ENCODE data around the gene SLC6A15.

SLC6A15 gene

DNA sequence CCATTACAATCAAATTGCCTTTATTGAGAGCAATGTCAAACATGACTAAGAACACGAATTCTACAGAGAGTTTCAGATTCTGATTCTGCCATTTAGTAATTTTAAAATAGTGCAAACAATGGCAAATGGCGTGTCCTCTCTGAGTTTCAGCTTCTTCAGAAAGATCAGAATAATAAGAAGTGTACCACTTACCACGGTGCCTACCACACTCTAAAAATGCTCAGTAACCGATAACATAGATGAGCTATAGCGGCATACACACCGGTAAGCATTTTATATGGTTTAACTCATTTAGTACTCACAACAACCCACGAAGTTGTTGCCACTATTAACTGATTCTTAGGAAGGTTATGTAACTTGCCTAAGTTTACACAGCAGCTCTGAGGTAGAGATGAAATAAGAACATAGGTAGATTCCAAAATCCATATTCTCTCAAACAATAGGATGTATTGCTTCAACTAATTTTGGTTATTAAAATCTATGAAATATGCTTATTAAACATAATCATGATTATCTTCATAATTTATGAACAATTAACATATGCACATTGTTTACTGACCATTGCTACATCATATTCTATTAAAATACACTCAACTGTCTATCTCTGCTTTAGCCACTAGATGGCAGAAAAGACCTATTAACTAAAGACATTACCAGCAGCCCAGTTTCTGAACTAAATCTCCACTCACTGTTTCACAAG, 38.3 kb downstream of the SLC6A15 start:
- DNase-seq: peak; percentile 55

DNA sequence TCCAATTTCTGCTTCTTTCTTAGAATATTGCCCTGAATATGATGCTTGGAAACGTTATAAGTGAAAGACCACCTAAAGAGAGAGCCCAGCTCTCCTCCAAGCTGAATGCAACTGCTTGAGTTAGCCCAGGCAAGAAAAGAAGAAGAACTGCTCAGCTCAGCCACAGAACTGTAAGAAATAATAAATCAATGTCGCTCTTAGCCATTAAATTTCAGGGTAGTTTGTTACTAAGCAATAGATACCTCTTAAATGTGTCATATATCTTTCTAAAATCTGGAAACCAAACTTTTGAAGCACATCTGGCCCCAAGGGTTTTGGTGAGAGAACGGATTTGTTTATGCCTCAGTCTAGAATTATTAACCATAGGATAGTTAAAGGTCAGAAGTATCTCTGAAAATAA, 50.4 kb downstream of the SLC6A15 start:
- DNase-seq: no peak

DNA sequence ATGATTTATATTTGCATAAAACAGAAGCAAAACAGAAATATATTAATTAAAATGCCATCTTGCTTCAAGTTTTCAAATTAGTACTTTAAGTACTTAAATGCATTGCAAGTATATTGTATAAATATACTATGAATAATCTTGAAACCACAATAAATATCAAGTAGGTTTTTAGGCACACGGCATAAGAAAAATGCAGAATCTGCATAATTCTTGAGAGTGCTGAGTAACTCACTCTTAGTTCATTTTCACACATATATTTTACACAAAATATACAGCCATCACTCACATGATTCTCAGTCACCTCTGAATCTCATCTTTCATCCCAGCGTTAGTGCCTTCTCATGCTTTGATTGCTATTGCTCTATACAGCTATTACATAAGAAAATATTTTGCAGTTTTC, 51.9 kb downstream of the SLC6A15 start:
- no peak for DNase-seq

DNA sequence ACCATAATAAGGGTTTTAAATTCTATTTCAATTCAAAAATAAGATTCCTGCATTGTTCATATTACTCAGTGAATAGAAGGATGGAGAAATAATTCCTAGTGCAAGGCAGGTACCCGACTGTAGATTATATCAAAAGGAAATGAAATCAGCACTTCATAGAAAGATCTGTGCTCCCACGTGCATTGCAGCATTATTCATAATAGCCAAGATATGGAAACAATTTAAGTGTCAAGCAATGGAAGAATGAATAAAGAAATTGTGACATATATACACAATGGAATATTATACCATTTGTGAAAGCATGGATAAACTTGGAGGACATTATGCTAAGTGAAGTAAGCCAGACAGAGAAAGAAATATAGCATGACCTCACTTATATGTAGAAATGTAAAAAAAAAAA, 53.8 kb downstream of the SLC6A15 start:
- no peak for DNase-seq

GRCh38 chr12:84857525-84858208, 54.9 kb downstream of the SLC6A15 start:
- DNase-seq: no peak

GRCh38 chr12:84856156-84856900, 56.3 kb downstream of the SLC6A15 start:
- DNase-seq: no peak

DNA sequence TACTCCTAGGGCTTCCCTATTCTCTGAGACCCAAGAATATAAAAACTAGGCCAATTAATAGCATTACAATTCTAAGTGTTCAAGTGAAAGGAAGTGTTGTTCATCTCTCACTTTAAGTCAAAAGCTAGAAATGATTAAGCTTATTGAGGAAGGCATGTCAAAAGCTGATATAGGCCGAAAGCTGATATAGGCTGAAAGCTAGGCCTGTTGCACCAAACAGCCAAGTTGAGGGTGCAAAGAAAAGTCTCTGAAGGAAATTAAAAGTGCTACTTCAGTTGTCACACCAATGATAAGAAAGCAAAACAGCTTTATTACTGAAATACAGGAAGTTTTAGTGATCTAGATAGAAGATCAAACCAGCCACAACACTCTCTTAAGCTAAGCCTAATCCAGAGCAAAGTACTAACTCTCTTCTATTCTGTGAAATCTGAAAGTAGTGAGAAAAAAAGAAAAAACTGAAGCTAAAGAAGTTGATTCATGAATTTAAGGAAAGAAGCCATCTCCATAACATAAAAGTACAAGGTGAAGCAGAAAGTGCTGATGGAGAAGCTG, 68.9 kb downstream of the SLC6A15 start:
- peak; percentile 76 for DNase-seq

DNA sequence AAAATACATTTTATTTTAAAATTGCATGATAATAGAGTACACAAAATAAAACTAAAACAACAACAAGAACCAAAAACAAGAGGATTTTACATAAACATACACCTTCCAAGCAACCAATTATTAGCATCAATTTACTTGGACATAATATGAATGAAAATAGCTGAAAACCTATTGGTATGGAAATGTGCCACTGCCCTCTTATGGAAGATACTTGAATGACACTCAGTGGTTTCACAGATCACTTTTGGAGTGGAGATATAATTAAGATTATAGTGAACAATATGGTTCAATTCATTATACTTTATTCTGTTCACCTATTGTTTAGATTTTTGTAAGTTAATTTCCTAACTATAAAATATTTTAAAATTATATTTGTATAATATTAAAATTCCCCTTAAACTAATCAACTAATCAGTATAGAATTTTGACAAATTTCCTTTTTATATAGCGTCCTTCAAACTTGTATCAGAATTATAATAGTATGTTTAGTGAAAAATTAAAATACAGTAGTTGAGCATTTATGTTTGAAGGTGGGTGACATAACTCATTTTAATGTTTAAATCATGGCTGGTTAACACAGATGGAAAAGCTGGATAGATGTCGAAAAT, 70.1 kb downstream of the SLC6A15 start:
- peak; percentile 48 for DNase-seq

GRCh38 chr12:84841591-84841990, 71.0 kb downstream of the SLC6A15 start:
- DNase-seq: no peak

- DNase-seq: no peak
Measured at GRCh38 chr12:84840356-84840755, 72.2 kb downstream of the SLC6A15 start.

- no peak for DNase-seq
Measured at GRCh38 chr12:84826925-84827324, 85.7 kb downstream of the SLC6A15 start.

DNA sequence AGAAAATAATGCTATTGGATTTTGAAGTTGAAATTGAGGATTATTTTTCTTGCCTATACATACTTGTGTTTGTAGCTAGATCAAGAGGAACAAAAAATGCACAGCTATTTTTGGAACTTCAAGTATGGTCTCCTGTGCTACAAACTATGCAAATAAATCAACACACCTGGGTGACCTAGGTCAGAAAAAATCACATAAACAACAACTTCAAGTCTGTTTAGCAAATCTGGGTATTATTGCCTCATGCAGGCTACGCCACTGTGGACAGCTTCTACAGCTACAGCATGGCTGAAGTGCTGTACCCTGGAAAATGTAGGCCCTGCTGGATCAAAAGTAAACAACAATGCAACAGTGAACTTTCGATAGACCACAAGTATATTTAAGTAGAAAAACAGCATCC, 87.5 kb downstream of the SLC6A15 start:
- DNase-seq: no peak

DNA sequence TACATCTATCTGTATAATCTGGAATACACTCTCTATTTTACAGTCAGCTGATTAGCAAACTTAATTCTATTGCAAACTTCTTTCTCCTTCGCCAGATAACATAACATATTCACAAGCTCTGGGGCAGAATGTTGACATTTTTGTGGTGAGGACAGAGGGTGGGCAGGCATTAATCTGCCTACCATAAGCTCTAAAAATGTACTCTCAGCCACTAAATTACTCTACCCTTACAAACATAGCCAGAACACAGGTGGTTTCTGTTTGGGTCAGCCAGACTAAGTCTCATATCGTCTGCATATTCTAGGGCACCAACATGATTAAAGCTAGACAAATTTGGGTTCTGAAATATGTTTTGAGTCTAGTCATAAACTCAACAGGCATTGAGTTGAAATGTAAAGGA, 90.1 kb downstream of the SLC6A15 start:
- DNase-seq: no peak

- no peak for DNase-seq
Measured at GRCh38 chr12:84816916-84817695, 95.5 kb downstream of the SLC6A15 start.

DNA sequence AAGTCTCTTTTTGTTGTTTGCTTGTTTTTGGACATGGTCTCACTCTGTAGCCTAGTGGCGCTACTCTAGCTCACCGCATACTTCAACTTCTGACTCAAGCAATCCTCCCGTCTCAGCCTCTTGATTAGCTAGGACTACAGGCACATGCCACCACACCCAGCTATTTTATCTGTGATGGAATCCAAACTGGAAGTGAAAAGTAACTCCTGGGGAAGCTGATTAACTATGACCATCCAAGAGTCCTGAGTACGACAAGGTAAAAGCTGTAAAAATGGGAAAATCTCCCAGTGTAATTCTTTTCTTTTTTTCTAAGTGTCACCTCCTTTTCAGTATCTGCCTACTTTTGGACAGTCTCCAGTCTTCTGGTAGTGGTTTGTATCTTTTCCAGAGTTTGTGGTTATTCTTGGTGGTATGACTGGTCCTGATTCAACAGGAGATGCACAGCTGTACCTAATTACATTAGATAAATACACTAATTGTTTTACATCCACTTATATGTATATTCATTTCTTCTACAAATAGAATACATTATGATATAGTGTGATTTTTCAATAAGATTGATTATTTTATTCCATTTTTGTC, 97.8 kb downstream of the SLC6A15 start:
- no peak for DNase-seq

- no peak for DNase-seq
Measured at GRCh38 chr12:84813780-84814663, 98.6 kb downstream of the SLC6A15 start.

DNA sequence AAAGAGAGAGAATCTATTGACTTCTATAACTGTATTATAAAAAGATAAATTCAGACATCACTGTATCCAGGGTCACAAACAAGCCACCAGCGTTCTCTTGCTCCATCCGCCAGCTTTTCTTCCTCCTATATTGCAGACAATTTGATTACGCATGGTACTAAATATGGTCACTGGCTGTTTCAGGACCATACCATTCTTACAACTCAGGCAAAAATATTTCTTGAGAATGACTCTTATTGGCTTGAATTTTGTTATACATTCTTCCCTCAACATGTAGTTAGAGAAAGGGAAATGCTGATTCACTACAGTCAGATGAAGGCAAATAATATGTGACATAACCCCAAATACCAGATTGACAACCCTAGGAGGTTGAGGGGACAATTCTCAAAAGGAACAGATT, 101.3 kb downstream of the SLC6A15 start:
- no peak for DNase-seq

DNA sequence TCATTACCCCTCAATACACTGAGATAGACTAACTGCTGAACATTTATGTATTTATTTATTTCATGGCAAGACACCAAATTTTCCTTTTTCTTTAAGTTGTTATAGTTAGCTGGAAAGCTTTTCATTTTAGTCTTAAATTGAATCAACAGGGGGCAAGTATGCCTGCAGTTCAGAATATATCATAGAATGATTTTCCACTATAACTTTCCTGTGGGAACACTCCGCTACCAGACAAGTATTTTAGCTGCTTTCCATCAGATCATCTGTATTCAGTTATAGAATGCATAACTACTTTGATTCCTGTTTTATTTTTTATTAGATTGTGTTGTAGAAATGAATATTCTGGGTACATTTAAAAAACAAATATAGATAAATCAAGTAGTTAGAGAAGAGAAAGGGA, 102.0 kb downstream of the SLC6A15 start:
- no peak for DNase-seq

All from activated CD4-positive, alpha-beta T cell treated with anti-CD3 and anti-CD28 coated beads, Interleukin-10, Interleukin-2, amounts not matched to agents 100 ng/mL and 50 ng/mL, durations not matched to agents 16 hours and 8 hours (primary cell).